Gastroesophageal sphincter (tissue), 4 donors: Measurements from ENCODE around the gene SIRT2. TPM values are rescaled to one million over a fixed set of nuclear protein-coding genes. Genes with fewer than 3 reads are reported as not detected.

ENCODE experiments used
- ATAC-seq: fragments of 150-250 bp; one replicate; pipeline ENCODE4 v1.9.1; 2016; ENCODE audit warnings: mild to moderate bottlenecking, moderate library complexity
- H3K27ac ChIP-seq, 4 donors: fragments of 200-600 bp; sonication (generic) in 3 of 4; 1 replicate in 3 of 4; 2 replicates in 1 of 4; pipeline ENCODE4 v1.5.1; 2016 to 2019
- H3K27me3 ChIP-seq: fragments of 200-600 bp; sonication (generic); one replicate; pipeline ENCODE4 v1.5.1; 2019
- H3K36me3 ChIP-seq, 2 donors: fragments of 200-600 bp; sonication (generic); one replicate each; pipeline ENCODE4 v1.5.1; 2019; ENCODE audit warnings: control low read depth in 1 of 2
- H3K4me1 ChIP-seq, 3 donors: fragments of 200-600 bp; sonication (generic); 1 replicate in 2 of 3; 2 replicates in 1 of 3; pipeline ENCODE4 v1.5.1; 2016 to 2019; ENCODE audit warnings: control low read depth in 2 of 3
- H3K4me3 ChIP-seq, 2 donors: fragments of 200-600 bp; sonication (generic); one replicate each; pipeline ENCODE4 v1.5.1; 2019; ENCODE audit warnings: mild to moderate bottlenecking in 1 of 2, moderate library complexity in 1 of 2
- H3K9me3 ChIP-seq, 3 donors: fragments of 200-600 bp; sonication (generic); one replicate each; pipeline ENCODE4 v1.5.1; 2017 to 2019; ENCODE audit warnings: control low read depth in 2 of 3
- CTCF ChIP-seq, 4 experiments: fragments of 200-600 bp in 2 of 4; fragments of 450-650 bp in 2 of 4; sonication (generic) in 1 of 4; IDR thresholded peaks; one replicate each; pipeline ENCODE4 v1.5.1; 2017 to 2019; ENCODE audit warnings: antibody characterized with exemption in 4 of 4, mild to moderate bottlenecking in 2 of 4, moderate library complexity in 2 of 4
- EP300 ChIP-seq: sonication (generic); formaldehyde crosslinking; IDR thresholded peaks from one replicate; pipeline ENCODE4 v1.6.1; 2017; ENCODE audit warnings: antibody characterized with exemption, mild to moderate bottlenecking
- POLR2A ChIP-seq, 2 donors: fragments of 450-650 bp; IDR thresholded peaks; one replicate each; pipeline ENCODE4 v1.6.1; 2017; ENCODE audit warnings: antibody characterized with exemption in 2 of 2, mild to moderate bottlenecking in 2 of 2, moderate library complexity in 1 of 2
- POLR2AphosphoS5 ChIP-seq: sonication (generic); formaldehyde crosslinking; IDR thresholded peaks from one replicate; pipeline ENCODE4 v1.6.1; 2017; ENCODE audit warnings: antibody characterized with exemption
- WGBS, 2 donors: methylation state at CpG; one replicate each; pipeline ENCODE4 v1.1.5; 2018; ENCODE audit warnings: low coverage in 1 of 2; 5-methylcytosine and 5-hydroxymethylcytosine counted together
- total RNA-seq, 4 donors: library from RNA; depleted of rRNA; stranded (reverse); fragments of >200 nt; gene quantifications; one replicate each; pipeline ENCODE4 v1.1.0, GENCODE V29; 2016

Gene SIRT2
- total RNA-seq, 4 donors from 2014 or later: 73.9 to 106 (median 80.5) TPM

- no peak for TF ChIP-seq CTCF (IDR thresholded peaks at IDR 0.05)
- no peak for TF ChIP-seq EP300
- TF ChIP-seq POLR2AphosphoS5: no peak
- TF ChIP-seq POLR2A (IDR thresholded peaks at IDR 0.05): no peak
- no peak overlapping the region for H3K27ac ChIP-seq
- no peaks in the 10 kb centered on the region for H3K9me3 ChIP-seq
- peaks cover 0 to 4% (median 0%) of the 10 kb centered on the region in 3 donors for H3K4me1 ChIP-seq
- no peak for ATAC-seq
- peaks cover 22% of the 10 kb centered on the region for H3K27me3 ChIP-seq
- no peak overlapping the region for H3K4me3 ChIP-seq
- H3K36me3 ChIP-seq: peaks cover 0 to 46% of the 10 kb centered on the region in 2 donors
- 96% methylated on average over 9 to 12 of the region's 12 CpGs for WGBS, 2 donors
Observed at GRCh38 chr19:38910488-38910887, 11.1 kb upstream of the SIRT2 start.

- 59 to 65% methylated on average over 3 to 4 of the region's 10 CpGs for WGBS, 2 donors
- H3K27ac ChIP-seq: no peak overlapping the region
- TF ChIP-seq CTCF (IDR thresholded peaks at IDR 0.05) (no peak), EP300 (no peak), POLR2A (IDR thresholded peaks at IDR 0.05) (no peak), POLR2AphosphoS5 (no peak)
- H3K9me3 ChIP-seq: no peaks in the 10 kb centered on the region
- ATAC-seq: no peak
- H3K4me1 ChIP-seq: peaks cover 0 to 4% (median 0%) of the 10 kb centered on the region in 3 donors
- H3K27me3 ChIP-seq: peaks cover 22% of the 10 kb centered on the region
- H3K36me3 ChIP-seq: peaks cover 0 to 50% of the 10 kb centered on the region in 2 donors
- H3K4me3 ChIP-seq: no peak overlapping the region
Observed at GRCh38 chr19:38908911-38909310, 9.5 kb upstream of the SIRT2 start.

- Histone ChIP-seq H3K27ac (no peak overlapping the region), H3K36me3 (peaks cover 0 to 50% of the 10 kb centered on the region in 2 donors), H3K27me3 (peaks cover 22% of the 10 kb centered on the region), H3K4me1 (peaks cover 0 to 4% (median 0%) of the 10 kb centered on the region in 3 donors), H3K4me3 (no peak overlapping the region), H3K9me3 (no peaks in the 10 kb centered on the region)
- no peak for ATAC-seq
- TF ChIP-seq POLR2A (IDR thresholded peaks at IDR 0.05) (no peak), EP300 (no peak), CTCF (IDR thresholded peaks at IDR 0.05) (no peak), POLR2AphosphoS5 (no peak)
- WGBS, 2 donors: 84 to 96% methylated on average over 6 to 10 of the region's 12 CpGs
Observed at GRCh38 chr19:38907670-38908069, 8.3 kb upstream of the SIRT2 start.

GRCh38 chr19:38907227-38907626, 7.8 kb upstream of the SIRT2 start:
- Histone ChIP-seq H3K9me3 (no peaks in the 10 kb centered on the region), H3K27ac (no peak overlapping the region), H3K36me3 (peaks cover 0 to 50% of the 10 kb centered on the region in 2 donors), H3K4me1 (peaks cover 0 to 4% (median 0%) of the 10 kb centered on the region in 3 donors), H3K27me3 (peaks cover 19% of the 10 kb centered on the region), H3K4me3 (no peak overlapping the region)
- 93% methylated on average over 5 of the region's 29 CpGs; no CpG with 5 or more reads in 1 of the 2 donors for WGBS, 2 donors
- TF ChIP-seq EP300 (no peak), POLR2A (IDR thresholded peaks at IDR 0.05) (no peak), CTCF (IDR thresholded peaks at IDR 0.05) (no peak)
- no peak for ATAC-seq

GRCh38 chr19:38905620-38906019, 6.2 kb upstream of the SIRT2 start:
- no peak for ATAC-seq
- no CpG with 5 or more reads among the region's 4 CpGs for WGBS, 2 donors
- H3K36me3 ChIP-seq: peaks cover 0 to 50% of the 10 kb centered on the region in 2 donors

More at GRCh38 chr19:38905620-38906019, 6.2 kb upstream of the SIRT2 start:
- no peak overlapping the region for H3K27ac ChIP-seq
- TF ChIP-seq POLR2AphosphoS5 (no peak), POLR2A (IDR thresholded peaks at IDR 0.05) (no peak)
- no peaks in the 10 kb centered on the region for H3K9me3 ChIP-seq
- no peak overlapping the region for H3K4me3 ChIP-seq
- peaks cover 3% of the 10 kb centered on the region for H3K27me3 ChIP-seq
- H3K4me1 ChIP-seq: peaks cover 0 to 11% (median 3%) of the 10 kb centered on the region in 3 donors
